Measurements from ENCODE around the gene LSAMP. TPM values are rescaled to one million over a fixed set of nuclear protein-coding genes. Genes with fewer than 3 reads are reported as not detected.

The LSAMP gene
- total and polyA plus RNA-seq, 2 of the 8 experiments (the other 6 are each of a cell fraction or from before 2014, with no cell fraction given): 1.8 to 5.7 TPM

DNA sequence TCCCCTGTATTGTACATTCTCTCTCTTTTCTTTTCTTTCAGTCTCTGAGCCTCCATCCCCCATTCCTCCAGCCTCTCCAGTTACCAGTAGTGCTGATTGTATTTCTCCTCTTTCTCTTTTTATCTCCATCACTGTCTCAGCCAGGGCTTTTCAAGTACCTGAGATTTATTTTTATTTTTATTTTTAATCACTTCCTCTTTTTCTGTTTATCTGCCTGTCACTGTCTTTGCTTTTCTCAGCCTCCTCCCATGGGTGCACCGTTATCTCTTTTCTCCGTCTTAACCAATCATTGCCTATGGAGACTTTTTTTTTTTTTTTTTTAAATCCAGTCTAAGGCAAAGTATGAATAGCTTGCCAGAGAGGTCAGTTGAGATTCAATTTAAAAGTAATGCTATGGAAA lies 462.7 kb downstream of the LSAMP start:
- no peak overlapping the region for H4K91ac ChIP-seq (replicated peaks; ENCODE audit: insufficient read length, low read length)
- H3K79me2 ChIP-seq (ENCODE audit: control insufficient read depth in 1 of 2, insufficient read depth in 2 of 2, low read length in 2 of 2): no peaks in the 10 kb centered on the region
- no peaks in the 10 kb centered on the region for H3K36me3 ChIP-seq (ENCODE audit: control insufficient read depth in 2 of 4, insufficient read depth in 4 of 4, low read length in 3 of 4)
- no peaks in the 10 kb centered on the region for H3K79me1 ChIP-seq (ENCODE audit: low read depth, low read length)
- H3K27ac ChIP-seq (ENCODE audit: low read depth, low read length): no peak overlapping the region
- no peaks in the 10 kb centered on the region for H3K27me3 ChIP-seq (replicated peaks in 1 of 4; ENCODE audit: control insufficient read depth in 3 of 4, extremely low read depth in 1 of 4, insufficient read depth in 3 of 4, low read length in 3 of 4)
- no peak overlapping the region for H2BK5ac ChIP-seq (ENCODE audit: low read depth, low read length)
- no peak overlapping the region for H2BK120ac ChIP-seq (replicated peaks; ENCODE audit: low read depth, low read length)
- H3K4me3 ChIP-seq (ENCODE audit: extremely low read depth in 1 of 4, insufficient read depth in 2 of 4, low read depth in 3 of 4, low read length in 4 of 4): no peak overlapping the region
- FAIRE-seq (no peak), DNase-seq (ENCODE audit: low read depth in 1 of 2, low spot score in 2 of 2) (no peak)
- H3K56ac ChIP-seq (replicated peaks; ENCODE audit: insufficient read length, low read depth, low read length): no peak overlapping the region
- H3K18ac ChIP-seq (ENCODE audit: extremely low read depth, low read length): no peak overlapping the region
- peaks cover 0 to 9% (median 7%) of the 10 kb centered on the region in 4 experiments; a peak in 3 of 7 replicates for H3K4me1 ChIP-seq (replicated peaks in 1 of 4; ENCODE audit: control insufficient read depth in 3 of 4, insufficient read depth in 4 of 4, low read length in 3 of 4)
- H2AFZ ChIP-seq (ENCODE audit: low read length): no peak overlapping the region
- ChIA-PET CTCF (ENCODE audit: partially characterized antibody) (no interaction called here), POLR2A (ENCODE audit: partially characterized antibody) (no interaction called here)
- no peaks in the 10 kb centered on the region for H4K20me1 ChIP-seq (replicated peaks in 1 of 2; ENCODE audit: control insufficient read depth in 1 of 2, insufficient read depth in 2 of 2, low read length in 2 of 2)
- H4K5ac ChIP-seq (ENCODE audit: insufficient read length, low read depth, low read length): no peak overlapping the region
- H2AK5ac ChIP-seq (ENCODE audit: low read depth, low read length): no peak overlapping the region
- H3K23ac ChIP-seq (ENCODE audit: insufficient read length): no peak overlapping the region
- no peak overlapping the region for H3K9ac ChIP-seq (replicated peaks in 1 of 4; ENCODE audit: extremely low read depth in 1 of 4, low read depth in 3 of 4, low read length in 3 of 4)
- no peak overlapping the region for H3K4me2 ChIP-seq (ENCODE audit: insufficient read depth in 1 of 2, low read depth in 2 of 2, low read length in 2 of 2)
- H2BK20ac ChIP-seq (ENCODE audit: low read length): no peak overlapping the region
- H2BK15ac ChIP-seq (ENCODE audit: low read length): no peak overlapping the region
- H4K8ac ChIP-seq (ENCODE audit: extremely low read depth, insufficient read depth, low read length): no peak overlapping the region
- no peak overlapping the region for H3K14ac ChIP-seq (ENCODE audit: insufficient read length)
- no peaks in the 10 kb centered on the region for H3K23me2 ChIP-seq (ENCODE audit: low read depth, low read length)
- no peaks in the 10 kb centered on the region for H3K9me3 ChIP-seq (ENCODE audit: insufficient read depth in 2 of 2, low read depth in 1 of 2, low read length in 1 of 2)
- H2BK12ac ChIP-seq (ENCODE audit: low read depth, low read length): no peak overlapping the region
- WGBS, 2 experiments (ENCODE audit: extremely low coverage in 1 of 2, insufficient coverage in 1 of 2, insufficient read length in 1 of 2, insufficient replicate concordance in 2 of 2, low coverage in 1 of 2, low lambda C conversion rate in 2 of 2, missing lambda C conversion rate in 1 of 2): 100% methylated on average over 2 of the region's 2 CpGs; no CpG with 5 or more reads in 1 of the 2 experiments
- no peak overlapping the region for H3K4ac ChIP-seq (replicated peaks; ENCODE audit: insufficient read length, low read depth, low read length)
- no peak for TF ChIP-seq YY1 (IDR thresholded peaks at IDR 0.05; ENCODE audit: low read depth, low read length)
- TF ChIP-seq EP300 (IDR thresholded peaks at IDR 0.05; ENCODE audit: borderline replicate concordance in 1 of 2, low read depth in 2 of 2, low read length in 2 of 2): no peak
- TF ChIP-seq KDM1A (IDR thresholded peaks at IDR 0.05; ENCODE audit: borderline replicate concordance, low read length): no peak
- no peak for TF ChIP-seq RFX5 (IDR thresholded peaks at IDR 0.05; ENCODE audit: borderline replicate concordance, low read depth, low read length)
- no peak for TF ChIP-seq TAF7 (optimal IDR thresholded peaks at IDR 0.05; ENCODE audit: borderline replicate concordance, low read depth, low read length)

Data from H1 (cell line).